Measurements from ENCODE around the gene HDAC4. TPM values are rescaled to one million over a fixed set of nuclear protein-coding genes. Genes with fewer than 3 reads are reported as not detected.

Gene HDAC4
- total RNA-seq, 4 donors from 2014 or later: 24.8 to 82.9 (median 41.3) TPM

- TF ChIP-seq CTCF (IDR thresholded peaks at IDR 0.05; ENCODE audit: low read depth): no peak
Observed at GRCh38 chr2:239292531-239292930, 108.3 kb downstream of the HDAC4 start.

- TF ChIP-seq CTCF (IDR thresholded peaks at IDR 0.05; ENCODE audit: low read depth): no peak
Observed at GRCh38 chr2:239291475-239292350, 109.1 kb downstream of the HDAC4 start.

- no peak for TF ChIP-seq CTCF (IDR thresholded peaks at IDR 0.05; ENCODE audit: low read depth)
Observed at GRCh38 chr2:239290618-239291474, 110.0 kb downstream of the HDAC4 start.

- TF ChIP-seq CTCF (IDR thresholded peaks at IDR 0.05; ENCODE audit: low read depth): no peak
Observed at GRCh38 chr2:239289545-239289944, 111.3 kb downstream of the HDAC4 start.

- TF ChIP-seq CTCF (IDR thresholded peaks at IDR 0.05; ENCODE audit: low read depth): no peak
Observed at GRCh38 chr2:239288951-239289511, 111.8 kb downstream of the HDAC4 start.

GRCh38 chr2:239288237-239288636 lies 112.6 kb downstream of the HDAC4 start:
- TF ChIP-seq CTCF (IDR thresholded peaks at IDR 0.05; ENCODE audit: low read depth): no peak

- no peak for TF ChIP-seq CTCF (IDR thresholded peaks at IDR 0.05; ENCODE audit: low read depth)
Observed at GRCh38 chr2:239287461-239287860, 113.4 kb downstream of the HDAC4 start.

Measured in subcutaneous adipose tissue (tissue), 4 donors.